ENCODE measurements around the gene TAS2R46.

- no peak for TF ChIP-seq POLR2A (IDR thresholded peaks at IDR 0.05)
- TF ChIP-seq CTCF (IDR thresholded peaks at IDR 0.05): no peak
- no peak for TF ChIP-seq EP300 (IDR thresholded peaks at IDR 0.05)
Measured at GRCh38 chr12:11040162-11040561, 21.9 kb downstream of the TAS2R46 start.
